CD8-positive, alpha-beta memory T cell (primary cell): ENCODE measurements around the gene AMBP. TPM values are rescaled to one million over a fixed set of nuclear protein-coding genes. Genes with fewer than 3 reads are reported as not detected.

Source experiments
- CTCF ChIA-PET: fragments of 350-600 bp; sonication (Branson Sonifier 250); formaldehyde crosslinking; loops from one replicate; lab custom pipeline; 2021; ENCODE audit warnings: antibody characterized with exemption; lab: Charles Lee
- POLR2A ChIA-PET: fragments of 350-600 bp; sonication (Branson Sonifier 250); formaldehyde crosslinking; loops from one replicate; lab custom pipeline; 2021; ENCODE audit warnings: antibody characterized with exemption; lab: Charles Lee
- DNase-seq, 5 donors: peaks; one replicate each; pipeline versions ENCODE4 v3.0.0 to v3.0.0-alpha.2; 2020 to 2022; ENCODE audit warnings: mixed read lengths in 1 of 5
- H3K27ac ChIP-seq: one replicate; pipeline ENCODE4 v1.7.0; 2013; ENCODE audit warnings: low read depth, mild to moderate bottlenecking, low read length, moderate library complexity
- H3K27me3 ChIP-seq: 2 replicates; pipeline ENCODE4 v1.7.0; 2013; ENCODE audit warnings: low read length, mild to moderate bottlenecking; ENCODE audit not compliant: insufficient read depth, poor library complexity, severe bottlenecking
- H3K36me3 ChIP-seq: 2 replicates; pipeline ENCODE4 v1.7.0; 2013; ENCODE audit warnings: mild to moderate bottlenecking, low read length, moderate library complexity; ENCODE audit not compliant: insufficient read depth
- H3K4me1 ChIP-seq: 2 replicates; pipeline ENCODE4 v1.7.0; 2013; ENCODE audit warnings: mild to moderate bottlenecking, low read length, moderate library complexity; ENCODE audit not compliant: insufficient read depth
- H3K4me3 ChIP-seq: 2 replicates; pipeline ENCODE4 v1.7.0; 2013; ENCODE audit warnings: mild to moderate bottlenecking, low read length
- H3K9me3 ChIP-seq: 2 replicates; pipeline ENCODE4 v1.7.0; 2013; ENCODE audit warnings: mild to moderate bottlenecking, low read length
- H3K27ac Mint-ChIP-seq, 8 donors: one replicate each; pipeline ENCODE4 v1.8.0; 2020 to 2021; ENCODE audit warnings: mixed read lengths in 8 of 8, mild to moderate bottlenecking in 6 of 8, inconsistent platforms in 3 of 8, moderate library complexity in 3 of 8
- H3K27me3 Mint-ChIP-seq, 2 donors: one replicate each; pipeline ENCODE4 v1.8.0; 2020 to 2021; ENCODE audit warnings: mixed read lengths in 2 of 2, mild to moderate bottlenecking in 1 of 2, moderate library complexity in 1 of 2
- H3K36me3 Mint-ChIP-seq, 3 donors: one replicate each; pipeline ENCODE4 v1.8.0; 2020 to 2021; ENCODE audit warnings: mixed read lengths in 3 of 3, inconsistent platforms in 1 of 3, mild to moderate bottlenecking in 1 of 3
- H3K4me1 Mint-ChIP-seq, 3 donors: one replicate each; pipeline ENCODE4 v1.8.0; 2020 to 2021; ENCODE audit warnings: mixed read lengths in 3 of 3, inconsistent platforms in 1 of 3, mild to moderate bottlenecking in 1 of 3
- H3K4me3 Mint-ChIP-seq, 7 donors: one replicate each; pipeline ENCODE4 v1.8.0; 2020 to 2021; ENCODE audit warnings: mixed read lengths in 7 of 7, mild to moderate bottlenecking in 6 of 7, moderate library complexity in 4 of 7, inconsistent platforms in 2 of 7
- H3K9me3 Mint-ChIP-seq, 5 donors: one replicate each; pipeline ENCODE4 v1.8.0; 2020 to 2022; ENCODE audit warnings: mixed read lengths in 5 of 5, mild to moderate bottlenecking in 3 of 5, moderate library complexity in 2 of 5, inconsistent platforms in 1 of 5
- polyA plus RNA-seq: library from polyadenylated mRNA; unstranded; fragments of 300-500 nt; fragmentation: Illumina TruSeq; gene quantifications from one replicate; pipeline ENCODE4 v1.2.3, GENCODE V29; 2021
- total RNA-seq, 2 experiments: library from RNA; stranded (reverse); gene quantifications; one replicate each; pipeline ENCODE4 v1.2.3, GENCODE V29; 2021

AMBP gene
- total and polyA plus RNA-seq, 3 experiments from 2014 or later, result not detected

DNA sequence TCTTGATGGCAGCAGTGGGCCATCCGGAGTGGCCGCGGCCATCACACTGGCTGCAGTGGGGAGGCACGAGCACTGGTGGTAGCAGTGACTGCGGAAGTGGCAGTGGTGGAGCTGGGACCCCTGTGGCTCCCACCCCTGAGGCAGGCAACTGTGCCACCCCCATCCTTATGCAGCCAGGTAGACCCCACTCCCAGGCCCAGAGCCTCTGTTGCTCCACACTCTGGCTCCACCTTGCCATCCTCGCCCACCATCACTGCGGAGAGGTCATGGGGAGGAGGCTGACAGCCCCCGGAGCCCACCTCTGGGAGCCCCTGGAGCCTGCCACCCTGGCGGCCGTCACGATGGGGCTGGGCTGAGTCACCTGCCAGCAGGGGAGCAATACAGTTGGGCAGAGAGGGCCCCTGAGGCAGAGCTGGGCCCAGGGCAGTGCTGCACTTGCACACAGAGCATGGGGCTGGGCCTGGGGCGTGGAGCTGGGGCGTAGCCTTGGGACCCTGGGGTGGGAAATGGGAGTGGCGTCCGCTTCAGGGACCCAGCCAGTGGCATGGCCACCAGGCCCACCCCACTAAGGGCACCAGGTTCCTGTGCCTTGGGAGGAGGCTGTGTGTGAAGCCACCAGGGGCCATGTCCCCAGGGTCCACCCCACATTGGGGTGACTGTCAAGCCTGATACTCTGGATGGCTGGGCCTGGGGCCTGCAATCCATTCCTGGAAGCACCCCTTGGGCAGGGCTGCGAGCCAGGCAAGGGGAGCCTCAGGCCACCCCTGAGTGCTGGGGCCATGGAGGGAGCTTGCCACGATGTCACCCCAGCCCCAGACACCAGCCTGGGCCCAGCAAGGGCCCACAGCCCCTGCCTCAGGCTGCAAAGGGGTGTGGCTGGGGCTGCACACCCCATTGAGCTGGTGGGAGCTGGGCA lies 7.7 kb downstream of the AMBP start:
- no peaks in the 10 kb centered on the region for H3K9me3 ChIP-seq
- POLR2A ChIA-PET, result no interaction called here
- Mint-ChIP-seq H3K27me3 (peaks cover 4 to 13% of the 10 kb centered on the region in 2 donors), H3K27ac (no peak overlapping the region), H3K4me1 (no peaks in the 10 kb centered on the region), H3K9me3 (no peaks in the 10 kb centered on the region), H3K36me3 (no peaks in the 10 kb centered on the region), H3K4me3 (no peak overlapping the region)
- H3K27me3 ChIP-seq, result no peaks in the 10 kb centered on the region
- H3K4me3 ChIP-seq, result no peak overlapping the region
- DNase-seq, result no peak
- H3K27ac ChIP-seq, result no peak overlapping the region
- CTCF ChIA-PET, result no interaction called here
- no peaks in the 10 kb centered on the region for H3K4me1 ChIP-seq
- no peaks in the 10 kb centered on the region for H3K36me3 ChIP-seq

DNA sequence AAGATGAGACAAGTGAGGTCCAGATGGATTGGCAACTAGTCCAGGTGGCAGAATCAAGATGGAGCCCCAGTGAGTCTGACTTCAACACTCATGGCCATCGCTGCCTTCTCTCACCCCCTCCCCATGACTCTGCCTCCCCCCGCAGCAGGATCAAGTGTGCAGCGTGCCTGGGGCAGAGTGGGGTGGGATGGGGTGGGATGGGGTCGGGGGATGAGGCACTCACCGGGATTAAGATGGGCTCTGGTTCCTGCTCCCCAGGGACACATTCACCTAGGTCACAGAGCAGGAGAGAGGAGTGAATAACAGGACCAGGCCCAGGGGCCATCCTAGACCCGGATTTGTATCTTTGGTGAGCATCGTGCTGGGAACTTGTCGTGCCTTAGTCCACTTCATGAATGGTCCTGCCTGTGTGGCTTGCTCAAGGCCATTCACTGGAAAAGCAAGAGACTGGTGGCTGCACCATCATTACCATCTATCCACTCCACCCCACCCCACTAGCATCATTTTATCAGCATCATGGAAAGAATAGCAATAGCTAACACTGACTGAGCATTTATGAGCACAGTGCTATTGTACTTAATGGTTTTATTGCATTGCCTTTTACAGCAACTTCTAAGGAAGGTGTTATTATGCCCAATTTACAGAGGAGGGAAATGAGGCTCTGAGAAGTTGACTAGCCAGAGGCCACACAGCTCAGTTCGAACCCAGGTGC lies 8.5 kb downstream of the AMBP start:
- no peak overlapping the region for H3K4me3 Mint-ChIP-seq
- ChIA-PET POLR2A (no interaction called here), CTCF (no interaction called here)
- H3K27ac Mint-ChIP-seq, result no peak overlapping the region
- H3K4me1 Mint-ChIP-seq, result no peaks in the 10 kb centered on the region
- H3K27me3 Mint-ChIP-seq, result peaks cover 6 to 12% of the 10 kb centered on the region in 2 donors
- H3K36me3 Mint-ChIP-seq, result no peaks in the 10 kb centered on the region
- Histone ChIP-seq H3K36me3 (no peaks in the 10 kb centered on the region), H3K4me3 (no peak overlapping the region), H3K9me3 (no peaks in the 10 kb centered on the region), H3K27ac (no peak overlapping the region), H3K27me3 (no peaks in the 10 kb centered on the region), H3K4me1 (no peaks in the 10 kb centered on the region)
- no peak for DNase-seq
- H3K9me3 Mint-ChIP-seq, result no peaks in the 10 kb centered on the region

DNA sequence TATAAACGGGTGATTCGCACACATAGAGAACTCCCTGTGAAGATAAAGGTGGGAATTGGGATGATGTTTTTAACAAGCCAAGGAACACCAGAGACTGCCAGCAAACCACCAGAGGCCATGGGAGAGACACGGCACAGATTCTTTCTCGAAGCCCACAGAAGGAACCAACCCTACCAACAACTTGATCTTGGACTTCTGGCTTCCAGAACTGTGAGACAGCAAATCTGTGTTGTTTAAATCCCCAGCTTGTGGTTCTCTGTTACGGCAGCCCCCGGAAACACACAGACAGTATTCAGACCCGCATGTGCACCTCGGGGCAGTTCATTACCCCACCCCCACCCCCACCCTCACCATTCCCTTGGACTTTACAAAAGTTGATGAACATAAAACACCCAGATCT lies 12.8 kb downstream of the AMBP start:
- Mint-ChIP-seq H3K4me3 (no peak overlapping the region), H3K36me3 (no peaks in the 10 kb centered on the region), H3K27me3 (peaks cover 13 to 34% of the 10 kb centered on the region in 2 donors), H3K9me3 (no peaks in the 10 kb centered on the region), H3K4me1 (no peaks in the 10 kb centered on the region), H3K27ac (no peak overlapping the region)
- H3K27me3 ChIP-seq, result no peaks in the 10 kb centered on the region
- no peak for DNase-seq
- CTCF ChIA-PET, result no interaction called here
- POLR2A ChIA-PET, result no interaction called here
- no peak overlapping the region for H3K4me3 ChIP-seq
- no peaks in the 10 kb centered on the region for H3K9me3 ChIP-seq
- H3K27ac ChIP-seq, result no peak overlapping the region
- H3K36me3 ChIP-seq, result no peaks in the 10 kb centered on the region
- H3K4me1 ChIP-seq, result no peaks in the 10 kb centered on the region

DNA sequence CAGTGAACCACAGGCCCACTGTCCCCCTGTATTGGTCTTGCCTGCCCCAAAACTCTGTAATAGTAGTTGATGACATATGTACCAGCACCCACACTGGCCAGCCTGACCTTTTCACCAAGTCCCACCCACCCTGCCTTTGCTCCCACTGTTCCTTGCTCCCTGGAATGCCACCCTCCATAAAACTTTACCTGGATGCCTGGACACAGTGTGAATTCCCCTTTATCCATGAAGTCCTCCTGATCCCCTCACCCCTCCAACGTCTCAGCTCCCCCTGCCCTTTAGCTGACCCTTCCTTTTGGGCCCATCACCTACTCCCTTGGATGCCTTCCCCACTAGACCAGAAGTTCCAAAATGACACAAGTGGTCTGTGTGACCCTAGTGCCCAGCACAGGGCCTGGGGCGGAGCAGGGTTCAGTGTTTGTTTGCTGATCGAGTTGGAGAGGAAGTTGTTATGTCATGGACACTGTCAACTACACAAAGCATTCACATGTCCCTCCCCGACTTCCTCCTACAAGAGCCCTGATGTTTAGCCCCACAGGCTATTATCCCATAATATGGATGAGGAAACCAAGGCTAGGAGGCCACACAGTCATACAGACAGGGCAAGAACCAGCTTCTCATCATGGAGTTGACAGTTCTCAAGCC lies 16.1 kb downstream of the AMBP start:
- Histone ChIP-seq H3K36me3 (no peaks in the 10 kb centered on the region), H3K4me1 (no peaks in the 10 kb centered on the region), H3K27ac (no peak overlapping the region), H3K4me3 (no peak overlapping the region), H3K9me3 (no peaks in the 10 kb centered on the region), H3K27me3 (no peaks in the 10 kb centered on the region)
- H3K4me1 Mint-ChIP-seq, result no peaks in the 10 kb centered on the region
- H3K27me3 Mint-ChIP-seq, result peaks cover 13 to 30% of the 10 kb centered on the region in 2 donors
- DNase-seq, result no peak
- peak overlapping the region in 1 of 8 donors; percentile 16 for H3K27ac Mint-ChIP-seq
- H3K9me3 Mint-ChIP-seq, result no peaks in the 10 kb centered on the region
- H3K4me3 Mint-ChIP-seq, result no peak overlapping the region
- ChIA-PET POLR2A (no interaction called here), CTCF (interaction anchor here (1.5 kb wide), 1 partner anchor 20 kb away, joined by 3 read pairs; no protein-coding TSS in a partner anchor)
- H3K36me3 Mint-ChIP-seq, result no peaks in the 10 kb centered on the region

DNA sequence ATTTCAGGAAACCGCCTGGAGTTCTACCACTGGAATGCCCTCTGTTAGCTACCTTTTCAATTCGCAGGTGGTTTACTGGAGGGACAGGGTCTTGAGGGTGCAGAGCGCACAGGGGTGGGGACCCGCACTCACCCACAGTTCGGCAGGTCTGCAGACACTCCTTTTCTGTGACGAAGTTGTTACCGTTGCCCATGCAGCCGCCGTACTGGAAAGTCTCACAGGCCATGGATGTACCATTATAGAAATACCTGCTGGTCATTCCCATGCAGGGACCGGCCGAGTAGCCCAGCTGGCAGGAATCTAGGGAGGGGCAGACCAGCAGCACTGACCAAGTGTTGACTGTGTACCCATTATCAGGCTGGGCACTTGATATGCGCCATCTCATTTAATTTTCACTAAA lies 16.8 kb downstream of the AMBP start:
- CTCF ChIA-PET, result interaction anchor here (1.5 kb wide), 1 partner anchor 21 kb away, joined by 3 read pairs; no protein-coding TSS in a partner anchor
- Mint-ChIP-seq H3K36me3 (no peaks in the 10 kb centered on the region), H3K27me3 (peaks cover 12 to 30% of the 10 kb centered on the region in 2 donors), H3K27ac (no peak overlapping the region), H3K4me1 (no peaks in the 10 kb centered on the region), H3K9me3 (no peaks in the 10 kb centered on the region), H3K4me3 (no peak overlapping the region)
- H3K9me3 ChIP-seq, result no peaks in the 10 kb centered on the region
- POLR2A ChIA-PET, result no interaction called here
- H3K27me3 ChIP-seq, result no peaks in the 10 kb centered on the region
- no peak overlapping the region for H3K27ac ChIP-seq
- no peak for DNase-seq
- H3K4me3 ChIP-seq, result no peak overlapping the region
- no peaks in the 10 kb centered on the region for H3K36me3 ChIP-seq
- H3K4me1 ChIP-seq, result no peaks in the 10 kb centered on the region

- H3K4me3 Mint-ChIP-seq, result no peak overlapping the region
- Histone ChIP-seq H3K9me3 (no peaks in the 10 kb centered on the region), H3K27ac (no peak overlapping the region), H3K4me3 (no peak overlapping the region), H3K36me3 (no peaks in the 10 kb centered on the region), H3K4me1 (no peaks in the 10 kb centered on the region), H3K27me3 (no peaks in the 10 kb centered on the region)
- no peaks in the 10 kb centered on the region for H3K4me1 Mint-ChIP-seq
- H3K27me3 Mint-ChIP-seq, result peaks cover 16 to 30% of the 10 kb centered on the region in 2 donors
- POLR2A ChIA-PET, result no interaction called here
- no peaks in the 10 kb centered on the region for H3K36me3 Mint-ChIP-seq
- H3K9me3 Mint-ChIP-seq, result no peaks in the 10 kb centered on the region
- DNase-seq, result no peak
- CTCF ChIA-PET, result interaction anchor here (1.5 kb wide), 1 partner anchor 21 kb away, joined by 3 read pairs; no protein-coding TSS in a partner anchor
- no peak overlapping the region for H3K27ac Mint-ChIP-seq
These were observed 17.4 kb downstream of the AMBP start for GRCh38 chr9:114060711-114061110.

DNA sequence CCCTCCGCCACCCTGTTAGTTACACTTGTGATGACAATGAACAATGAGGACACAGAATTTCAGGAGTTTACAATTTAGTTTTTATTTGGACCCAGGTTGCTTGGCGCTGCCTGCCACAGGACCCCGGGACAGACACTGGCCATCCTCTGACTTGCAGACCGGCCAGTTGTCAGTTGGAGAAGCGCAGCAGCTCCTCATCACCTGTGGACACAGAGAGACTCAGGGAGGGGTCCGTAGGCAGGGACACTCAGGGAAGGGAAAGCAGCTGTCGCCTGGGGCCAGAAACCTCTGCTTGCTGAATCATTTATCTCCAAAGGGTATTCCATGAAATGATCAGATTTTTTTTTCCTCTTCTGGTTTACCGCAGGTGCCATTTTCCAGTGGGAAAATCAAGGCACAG lies 18.0 kb downstream of the AMBP start:
- Histone ChIP-seq H3K36me3 (no peaks in the 10 kb centered on the region), H3K9me3 (no peaks in the 10 kb centered on the region), H3K4me1 (no peaks in the 10 kb centered on the region), H3K27me3 (no peaks in the 10 kb centered on the region), H3K27ac (no peak overlapping the region), H3K4me3 (no peak overlapping the region)
- CTCF ChIA-PET, result no interaction called here
- Mint-ChIP-seq H3K36me3 (no peaks in the 10 kb centered on the region), H3K27me3 (peaks cover 14 to 23% of the 10 kb centered on the region in 2 donors), H3K4me3 (no peak overlapping the region), H3K9me3 (no peaks in the 10 kb centered on the region), H3K4me1 (no peaks in the 10 kb centered on the region), H3K27ac (no peak overlapping the region)
- DNase-seq, result no peak
- POLR2A ChIA-PET, result no interaction called here
